HG03064 (cell line): ENCODE results near the gene RBMS3.

Experiments
- ATAC-seq: cut with Tn5 transposase; IDR thresholded peaks from one replicate; pipeline ENCODE4 v1.9.1; 2021; ENCODE audit warnings: low read depth; ENCODE audit not compliant: unreplicated experiment

RBMS3 gene

DNA sequence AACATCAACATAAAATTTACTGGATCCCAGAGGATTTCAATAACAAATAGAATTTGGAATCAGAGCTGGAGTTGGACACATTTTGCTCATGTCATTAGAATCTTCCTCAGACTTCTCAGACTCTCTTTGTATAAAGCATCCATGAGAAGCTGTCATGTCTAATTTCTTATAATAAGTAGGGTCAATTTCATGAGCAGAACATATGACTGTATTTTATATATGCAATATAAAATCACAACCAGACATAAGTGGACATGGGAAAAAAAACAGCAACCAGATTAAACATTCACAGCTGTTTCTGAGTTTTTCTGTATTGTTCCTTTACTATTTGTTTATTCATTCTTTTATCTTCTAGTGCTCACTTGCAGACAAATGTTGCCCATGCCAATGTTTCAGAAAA, 325.5 kb downstream of the RBMS3 start:
- ATAC-seq = no peak

DNA sequence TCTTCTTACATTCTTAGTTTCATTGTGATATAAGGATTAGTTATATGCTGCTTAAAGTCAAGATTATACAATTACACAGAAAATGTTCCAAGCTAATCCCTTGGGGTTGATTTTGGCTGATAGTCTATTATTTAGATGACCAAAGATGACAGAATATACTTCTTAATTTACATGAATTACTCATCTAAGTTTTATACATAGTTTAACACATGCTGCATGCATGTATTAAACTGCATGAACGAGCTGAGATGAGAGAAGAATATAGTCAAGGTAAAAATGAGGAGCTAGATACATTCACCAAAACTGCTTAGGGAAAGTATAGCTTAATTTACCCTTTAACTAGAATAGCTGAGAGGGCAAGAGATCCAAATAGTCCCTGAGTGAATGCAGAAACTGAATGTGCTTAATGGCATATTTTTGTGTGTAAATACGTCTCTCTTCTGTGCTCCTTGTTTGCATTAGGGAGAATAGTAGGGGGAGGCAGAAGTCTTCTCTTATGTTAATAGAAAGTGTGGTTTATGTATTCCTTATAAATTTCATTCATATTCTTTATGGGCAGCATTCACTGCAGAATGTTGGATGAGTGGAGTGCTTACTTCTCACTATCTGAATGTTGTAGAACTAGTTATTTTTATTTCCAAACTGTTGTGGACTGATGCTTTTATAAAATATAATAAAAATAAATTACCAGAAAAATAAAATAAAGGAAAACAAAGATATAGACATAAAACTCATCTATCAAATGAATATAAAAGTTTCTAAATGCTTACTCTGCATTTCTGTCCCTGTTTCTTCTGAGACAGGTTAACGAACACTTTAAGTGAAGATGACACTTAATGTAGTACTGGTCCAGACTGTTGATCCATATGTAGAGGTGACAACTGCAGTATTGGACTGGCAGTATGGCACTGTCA, 327.8 kb downstream of the RBMS3 start:
- ATAC-seq = no peak

DNA sequence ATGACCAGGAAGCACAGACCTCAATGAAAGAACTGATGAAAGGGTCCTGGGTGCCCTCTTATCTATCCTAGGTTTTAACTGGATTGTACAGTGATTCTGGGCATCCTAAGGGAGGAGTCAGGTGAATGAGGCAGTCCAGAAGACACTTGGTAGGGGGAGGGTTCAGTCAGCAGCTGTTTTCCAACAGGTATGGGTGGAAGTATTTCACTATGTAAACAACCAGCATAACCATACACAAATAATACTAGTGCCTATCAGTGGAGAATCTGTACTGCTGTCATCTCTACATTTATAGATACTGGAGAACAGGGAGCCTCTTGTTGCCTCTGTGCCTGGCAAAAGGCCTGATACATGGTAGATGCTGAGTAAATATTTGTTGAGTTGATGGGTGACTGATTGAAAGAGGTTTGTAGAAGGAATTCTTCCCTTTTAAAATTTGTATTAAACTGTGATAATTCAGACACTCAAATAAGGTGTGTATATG, 328.5 kb downstream of the RBMS3 start:
- ATAC-seq = no peak

DNA sequence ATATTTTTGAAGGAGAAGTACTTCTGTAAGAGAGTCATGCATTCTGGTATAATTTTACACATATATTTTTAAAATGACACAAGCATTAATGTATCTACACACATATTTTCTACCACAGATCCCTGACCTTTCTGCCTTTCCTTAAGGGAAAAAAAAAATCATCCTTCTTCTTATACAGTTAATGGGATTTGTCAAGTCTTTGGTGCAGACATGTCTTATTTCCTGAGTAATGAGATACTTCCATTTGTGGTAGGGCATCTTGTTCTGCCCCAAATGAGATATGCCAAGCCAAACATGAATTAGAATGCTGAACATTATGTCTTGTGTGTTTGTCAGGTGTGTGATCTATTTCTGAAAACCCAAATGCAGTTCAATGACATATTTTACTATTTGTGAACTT, 329.9 kb downstream of the RBMS3 start:
- no peak for ATAC-seq

DNA sequence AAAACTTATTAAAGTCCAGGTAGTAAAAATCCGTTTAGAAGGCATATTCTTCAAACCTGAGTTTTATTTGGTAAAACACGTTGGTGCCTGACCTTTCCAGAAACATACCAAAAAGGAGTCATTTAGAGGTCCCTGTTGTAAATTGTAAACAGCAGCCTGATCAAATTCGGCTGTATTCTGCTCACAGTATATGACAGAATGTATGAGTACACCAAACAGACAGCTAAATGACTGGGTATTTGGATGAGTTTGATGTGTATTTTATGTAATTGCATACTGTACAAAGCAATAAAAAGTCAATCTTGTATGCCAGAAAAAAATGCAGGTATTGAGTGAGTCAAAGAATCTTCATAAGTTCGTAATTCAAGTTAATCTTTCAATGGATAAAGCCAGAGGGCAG, 330.4 kb downstream of the RBMS3 start:
- ATAC-seq = no peak

DNA sequence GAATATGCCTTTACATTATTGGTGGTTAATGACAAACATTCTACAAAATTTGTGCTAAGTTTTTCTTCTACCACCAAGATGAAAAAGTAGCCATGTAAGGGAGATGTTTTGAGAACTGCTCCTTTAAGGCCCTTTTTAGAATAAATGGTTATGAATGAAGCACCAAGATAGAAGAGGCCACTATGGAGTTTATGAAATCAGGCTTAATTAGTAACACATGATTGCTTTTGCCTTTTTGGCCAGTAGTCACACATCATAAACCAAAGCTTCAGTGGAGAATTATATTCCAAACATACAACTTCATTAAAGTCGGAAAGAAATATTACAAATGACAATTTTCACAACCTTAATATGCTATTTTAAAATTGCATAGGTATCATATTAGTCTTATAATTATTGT, 331.7 kb downstream of the RBMS3 start:
- ATAC-seq = no peak

DNA sequence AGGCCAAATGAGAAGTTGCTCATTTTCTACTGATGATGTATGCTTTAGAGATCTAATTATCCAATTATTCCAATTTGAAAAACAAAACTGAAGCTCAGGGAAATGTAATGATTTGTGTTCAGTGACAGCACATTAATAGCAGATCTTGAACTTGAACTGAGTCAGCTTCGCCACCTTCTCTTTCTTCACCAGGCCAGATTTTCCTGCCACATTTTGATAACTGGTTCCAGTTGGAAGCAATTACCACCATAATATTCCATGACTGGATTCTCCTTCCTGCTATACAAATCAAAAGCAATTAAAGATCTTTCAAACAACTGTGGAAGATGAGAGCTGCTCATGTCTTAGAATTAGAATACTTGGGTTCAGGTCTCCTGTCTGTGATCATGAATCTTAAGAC, 334.1 kb downstream of the RBMS3 start:
- no peak for ATAC-seq

DNA sequence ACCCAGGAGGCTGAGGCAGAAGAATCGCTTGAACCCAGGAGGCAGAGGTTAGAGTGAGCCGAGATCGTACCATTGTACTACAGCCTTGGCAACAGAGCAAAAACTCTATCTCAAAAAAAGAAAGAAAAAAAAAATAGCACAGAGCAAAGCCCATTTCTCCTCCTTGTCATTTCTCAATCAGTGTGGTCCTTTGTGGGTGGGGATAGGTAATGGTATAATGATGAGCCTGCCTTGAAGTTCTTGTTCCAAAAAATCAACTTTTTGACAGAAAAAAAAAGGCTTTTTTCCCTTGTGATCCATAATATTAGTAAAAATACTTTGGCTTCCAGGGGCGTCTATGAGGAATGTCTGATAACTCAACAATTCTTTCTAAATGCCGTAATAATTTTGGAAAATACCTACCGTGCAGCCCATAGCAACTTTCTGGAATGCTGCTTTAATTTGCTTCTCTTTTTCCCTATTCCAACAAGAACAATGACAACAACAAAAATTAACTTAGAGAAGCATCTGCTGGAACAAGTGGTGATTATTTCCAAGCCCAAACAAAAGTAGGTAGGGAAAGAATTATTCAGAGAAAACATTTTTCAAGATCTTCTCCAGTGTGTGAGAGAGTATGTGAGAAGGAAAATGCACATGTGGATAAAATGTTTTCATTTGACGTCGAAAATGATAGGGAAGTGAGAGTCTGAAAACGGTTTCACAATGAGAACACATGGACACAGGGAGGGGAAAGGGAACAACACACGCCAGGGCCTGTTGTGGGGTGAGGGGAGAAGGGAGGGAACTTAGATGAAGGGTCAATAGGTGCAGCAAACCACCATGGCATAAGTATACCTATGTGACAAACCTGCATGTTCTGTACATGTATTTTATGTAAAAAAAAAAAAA, 337.8 kb downstream of the RBMS3 start:
- no peak for ATAC-seq

DNA sequence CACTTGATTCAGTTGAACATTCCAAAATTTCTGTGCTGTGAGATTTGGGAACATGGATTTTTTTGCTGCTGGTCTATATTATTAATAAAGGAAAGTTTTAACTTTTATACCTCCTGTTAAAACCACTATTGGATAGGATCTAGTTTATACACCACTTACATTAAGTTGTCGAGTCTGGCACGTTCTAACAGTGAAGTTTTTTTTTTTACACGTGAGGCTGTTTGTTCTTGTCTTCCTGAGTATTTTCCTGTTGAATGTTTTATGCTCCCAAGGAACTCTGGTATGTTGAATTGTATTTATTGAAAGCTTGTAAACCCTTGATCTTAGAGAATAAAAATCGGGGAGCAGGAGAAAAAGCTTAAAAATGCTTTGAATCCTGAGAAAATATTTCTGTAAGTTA, 338.8 kb downstream of the RBMS3 start:
- no peak for ATAC-seq

DNA sequence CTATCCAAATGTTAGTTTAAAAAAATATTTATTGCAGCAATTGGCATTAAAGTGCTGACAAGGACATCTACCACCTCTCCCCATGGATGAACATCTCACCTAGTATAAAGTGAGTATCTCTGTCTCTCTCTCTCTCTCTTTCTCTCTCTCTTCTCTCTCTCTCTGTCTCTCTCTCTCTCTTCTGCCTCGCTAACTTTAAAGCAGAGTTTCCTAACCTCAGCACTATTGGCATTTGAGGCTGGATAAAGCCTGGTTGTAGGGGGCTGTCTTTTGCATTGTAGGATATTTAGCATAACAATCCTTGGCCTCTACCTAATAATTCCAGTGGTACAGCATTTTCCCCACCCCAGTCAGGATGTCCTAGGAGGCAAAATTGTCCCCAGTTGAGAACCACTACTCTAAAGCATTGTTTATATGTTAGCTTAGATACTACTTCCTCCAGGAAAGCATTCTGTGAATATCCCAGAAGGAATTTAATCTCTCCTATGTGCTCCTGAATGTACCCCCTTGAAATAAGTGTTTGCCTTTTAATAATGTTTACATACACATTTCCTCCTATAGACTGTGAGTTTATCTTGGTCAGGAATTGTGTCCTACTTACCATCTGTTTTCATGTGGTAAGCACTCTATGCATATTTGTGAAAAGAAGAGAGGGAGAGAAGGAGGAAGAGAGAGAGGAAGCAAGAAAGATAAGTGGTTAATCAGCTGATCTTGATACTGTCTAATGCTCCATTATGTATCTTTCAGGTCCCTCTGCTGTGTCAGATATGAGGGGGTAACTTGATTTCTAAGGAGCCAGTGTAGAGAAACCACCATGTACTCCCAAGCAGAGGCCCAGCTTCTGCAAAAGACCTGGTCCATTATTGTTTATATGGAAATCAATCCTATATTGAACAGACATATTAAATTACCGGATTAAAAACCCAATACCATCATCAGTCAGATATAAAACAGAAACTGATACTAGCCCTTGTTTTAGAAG, 346.6 kb downstream of the RBMS3 start:
- ATAC-seq = no peak

DNA sequence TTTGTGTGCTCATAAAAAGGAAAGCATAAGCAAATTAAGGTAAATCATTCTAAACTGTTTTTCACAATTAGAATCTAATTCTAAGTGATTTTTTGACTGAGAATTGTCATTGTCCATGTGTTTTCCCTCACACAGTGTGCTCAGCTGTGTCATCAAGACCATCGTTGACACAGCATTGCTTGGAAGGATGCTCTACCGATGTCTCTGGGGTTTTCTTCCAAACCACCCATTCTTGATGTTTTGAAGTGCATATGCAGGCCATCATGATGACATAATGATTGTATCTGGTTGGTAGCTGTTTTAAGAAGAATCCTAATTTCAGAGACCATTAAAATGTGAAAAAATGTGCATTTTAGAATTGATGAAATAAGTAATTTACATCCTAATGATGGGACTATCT, 347.9 kb downstream of the RBMS3 start:
- no peak for ATAC-seq

DNA sequence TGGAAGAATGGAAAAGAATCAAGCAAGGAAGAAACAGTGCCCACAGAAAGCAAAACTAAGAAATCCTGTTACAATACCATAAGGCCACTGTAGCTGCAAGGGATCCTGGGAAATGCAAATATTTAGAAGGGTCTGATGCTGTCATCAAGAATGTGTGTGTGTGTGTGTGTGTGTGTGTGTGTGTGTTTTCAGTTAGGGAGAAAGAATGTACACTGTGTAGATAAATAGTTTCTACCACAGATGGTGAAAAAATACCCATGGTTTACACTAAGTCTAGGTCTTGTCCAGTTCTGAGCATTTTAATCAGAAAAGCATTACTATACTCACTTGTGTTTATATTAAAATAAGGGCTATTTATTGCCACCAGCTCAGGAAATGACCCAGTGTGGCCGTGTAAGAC, 355.0 kb downstream of the RBMS3 start:
- no peak for ATAC-seq

DNA sequence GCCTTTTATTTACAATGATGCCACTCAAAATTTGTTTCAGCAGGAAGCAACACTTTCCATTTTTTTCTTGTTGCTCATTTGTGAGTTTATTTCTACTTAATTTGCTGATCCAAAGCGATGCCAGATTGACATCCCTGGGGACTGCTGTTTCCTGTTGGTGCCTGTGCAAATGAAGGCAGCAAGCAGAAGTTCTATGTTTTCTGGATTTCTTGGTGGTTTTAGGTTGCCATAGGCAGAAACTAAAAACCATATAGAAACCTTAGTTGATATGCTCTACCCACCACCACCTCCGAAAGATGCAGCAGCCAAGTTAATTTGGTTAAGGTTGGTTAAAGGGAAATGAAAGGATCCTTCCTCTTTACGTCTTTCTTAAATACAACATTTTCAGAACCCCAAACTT, 356.2 kb downstream of the RBMS3 start:
- no peak for ATAC-seq

DNA sequence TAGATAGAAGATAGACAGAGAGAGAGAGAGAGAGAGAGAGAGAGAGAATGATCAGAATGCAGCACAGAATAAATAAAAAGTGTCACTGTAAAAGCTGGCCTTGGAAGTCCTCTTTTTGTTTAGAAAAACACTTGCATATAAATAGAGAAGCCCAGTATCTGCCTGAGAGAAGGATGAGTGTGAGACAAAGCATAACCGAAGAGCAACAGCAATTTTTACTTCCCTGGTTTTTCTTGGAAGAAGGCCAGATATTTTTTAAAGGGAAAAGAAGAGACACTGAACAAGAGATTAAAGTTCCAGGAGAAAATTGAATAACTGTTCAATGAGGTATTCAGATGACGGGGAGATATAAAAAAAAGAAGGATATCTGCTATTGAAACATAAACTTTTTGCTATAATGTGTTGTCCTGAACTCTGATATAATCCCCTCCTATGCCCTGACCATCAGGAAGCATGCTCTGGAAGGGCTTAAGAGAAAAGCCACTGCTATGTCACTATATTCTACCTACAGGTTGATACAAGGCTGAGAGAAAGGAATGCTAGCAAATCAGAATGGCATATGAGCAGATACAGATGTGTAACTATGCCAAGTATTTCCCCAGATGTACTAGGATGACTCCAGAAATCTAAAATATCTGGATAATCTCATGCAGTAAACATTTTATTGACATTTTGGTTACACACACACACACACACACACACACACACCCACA, 358.9 kb downstream of the RBMS3 start:
- ATAC-seq = no peak

DNA sequence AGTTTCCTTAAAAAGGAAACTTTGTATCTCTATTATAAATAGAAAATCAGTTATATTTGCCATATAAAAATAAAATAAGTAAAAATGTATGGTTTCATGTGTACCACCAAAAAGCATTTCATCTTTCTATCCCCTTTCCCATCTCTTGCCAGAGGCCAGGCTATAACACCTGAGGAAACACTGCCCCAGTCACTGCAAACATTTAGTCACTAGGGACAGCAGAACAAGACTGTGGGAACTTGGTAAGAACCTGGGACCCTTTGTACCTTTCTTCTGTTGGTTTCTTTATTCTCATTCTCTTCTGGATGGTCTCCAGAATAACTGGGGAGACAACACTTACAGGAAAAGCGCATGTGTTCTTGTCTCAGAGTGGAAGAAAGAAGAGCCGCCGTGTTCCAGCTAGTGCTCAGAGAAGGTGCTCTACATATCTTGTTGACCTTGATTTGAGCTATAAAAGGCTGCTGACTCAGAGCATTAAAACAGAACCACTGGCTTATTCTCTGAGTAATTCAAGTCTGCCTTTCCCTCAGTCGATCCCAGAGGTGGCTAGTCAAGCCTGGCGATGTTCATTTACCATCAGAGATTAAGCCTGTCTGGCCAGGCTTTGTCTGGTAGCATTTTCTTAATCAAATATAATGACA, 361.6 kb downstream of the RBMS3 start:
- ATAC-seq = no peak

DNA sequence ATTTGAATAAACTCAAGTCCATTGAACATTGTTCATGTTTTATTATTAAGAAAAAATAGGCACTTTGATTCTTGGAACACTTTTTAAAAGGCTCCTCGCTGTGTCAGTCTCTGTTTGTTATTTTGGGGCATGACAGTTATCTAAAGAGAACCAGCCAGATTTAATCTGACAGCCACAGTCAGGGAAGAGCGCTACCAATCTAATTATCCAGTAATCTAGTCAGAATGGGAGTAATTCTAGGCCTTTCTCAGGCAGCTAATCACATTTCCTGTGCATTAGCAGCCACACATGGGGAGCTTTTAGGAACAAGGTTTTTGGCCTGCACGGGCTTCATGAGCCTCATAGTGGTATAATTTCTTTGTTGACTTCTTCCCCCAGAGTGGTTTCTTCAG, 362.2 kb downstream of the RBMS3 start:
- ATAC-seq = no peak

DNA sequence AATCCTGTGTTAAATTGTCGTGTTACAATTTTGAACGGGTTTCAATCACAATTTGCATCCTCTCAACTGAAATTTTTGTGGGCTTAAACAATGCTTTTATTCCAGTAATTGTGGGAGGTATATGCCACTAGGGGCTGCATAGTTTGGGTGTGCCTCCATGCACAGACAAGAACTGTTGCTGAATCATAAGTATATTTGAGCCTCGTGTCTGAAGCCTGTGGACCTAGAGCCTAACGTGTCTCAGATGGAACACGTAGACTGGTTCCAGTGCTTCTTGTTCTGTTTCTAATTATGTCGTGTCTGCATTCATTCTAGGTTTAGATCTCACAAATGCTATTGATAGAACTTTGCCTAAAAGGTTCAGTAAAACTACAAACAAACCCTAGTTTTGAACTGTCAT, 363.4 kb downstream of the RBMS3 start:
- no peak for ATAC-seq

DNA sequence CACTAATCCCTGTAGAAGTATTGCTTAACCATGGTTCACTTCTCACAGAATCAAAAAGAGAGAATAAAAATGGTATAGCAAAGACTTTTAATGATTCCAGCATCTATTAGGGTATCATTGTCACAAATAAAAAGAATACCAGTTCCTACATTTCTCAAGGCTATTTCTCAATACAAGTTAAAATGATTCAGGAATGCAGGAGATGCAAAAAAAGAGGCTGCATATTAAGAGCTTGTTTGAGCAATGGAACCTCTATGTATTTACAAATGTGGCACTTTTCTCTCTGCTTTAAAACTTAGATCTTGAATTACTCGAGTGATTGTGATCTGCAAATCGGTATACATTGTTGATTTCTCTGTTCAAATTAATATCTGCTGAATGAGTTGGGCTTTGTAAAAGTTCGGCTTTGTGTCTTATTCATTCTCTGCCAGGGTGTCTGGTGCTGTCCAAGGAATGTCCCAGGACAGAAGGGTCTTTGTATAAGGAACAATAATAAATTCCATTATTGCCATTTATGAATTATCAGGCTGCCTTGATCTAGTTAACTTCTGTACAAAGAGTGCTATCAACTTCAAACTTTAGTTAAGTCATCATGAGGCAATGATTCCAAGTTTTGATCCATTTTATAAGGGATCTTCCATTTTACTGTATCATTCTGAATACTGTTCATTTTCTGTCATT, 364.2 kb downstream of the RBMS3 start:
- ATAC-seq = no peak

DNA sequence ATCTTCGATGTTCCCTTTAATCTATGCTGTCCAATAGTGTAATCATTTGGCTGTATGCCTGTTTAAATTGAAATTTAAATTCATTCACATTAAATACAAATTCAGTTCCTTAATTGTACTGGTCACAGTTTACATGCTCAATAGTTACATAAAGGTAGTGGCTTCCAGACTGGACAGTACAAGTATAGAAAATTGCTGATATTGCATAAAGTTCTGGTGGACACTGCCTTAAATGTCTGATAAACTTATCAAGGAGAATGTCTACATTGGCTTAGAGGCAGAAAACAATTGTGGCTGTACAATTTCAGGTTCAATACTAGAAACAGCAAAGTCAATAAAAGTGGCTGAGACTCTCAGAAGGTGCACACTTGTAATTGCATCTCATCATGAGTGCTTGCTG, 365.2 kb downstream of the RBMS3 start:
- no peak for ATAC-seq
